Hepatocyte (in vitro differentiated cells): ENCODE results near the gene DAB2IP.

ENCODE experiments used
- EZH2 ChIP-seq: fragments of 200-600 bp; sonication (generic); IDR thresholded peaks from 2 replicates; pipeline ENCODE4 v1.6.1; 2016; ENCODE audit warnings: antibody characterized with exemption, mild to moderate bottlenecking, borderline replicate concordance
- EZH2phosphoT487 ChIP-seq: fragments of 200-600 bp; sonication (generic); IDR thresholded peaks from one replicate; pipeline ENCODE4 v1.6.1; 2018; ENCODE audit warnings: antibody characterized with exemption, mild to moderate bottlenecking, low read depth, moderate library complexity; ENCODE audit not compliant: unreplicated experiment, severe bottlenecking
- TF ChIP-seq, protein P1 (sequence below): fragments of 200-600 bp; sonication (generic); IDR thresholded peaks from 2 replicates; pipeline ENCODE4 v1.5.1; 2016; ENCODE audit warnings: antibody characterized with exemption, mild to moderate bottlenecking; ENCODE audit not compliant: poor library complexity

DNA sequence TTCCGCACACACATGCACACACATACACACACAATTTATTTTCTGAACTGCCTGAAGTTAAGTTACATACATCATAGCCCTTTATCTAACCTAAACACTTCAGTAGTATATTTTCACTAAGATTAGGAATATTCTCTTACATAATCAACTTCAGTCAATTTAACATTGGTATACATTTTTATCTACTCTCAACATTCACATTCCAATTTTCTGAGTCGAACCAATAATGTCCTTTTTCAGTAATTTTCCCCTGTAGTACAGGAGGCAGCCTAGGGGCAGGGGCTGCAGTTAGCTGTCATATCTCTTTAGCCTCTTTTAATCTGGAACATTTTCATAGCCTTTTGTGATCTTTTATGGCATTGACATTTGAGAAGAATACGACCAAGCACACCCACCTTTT is 150.1 kb downstream of the DAB2IP start:
- TF ChIP-seq, protein P1, sequence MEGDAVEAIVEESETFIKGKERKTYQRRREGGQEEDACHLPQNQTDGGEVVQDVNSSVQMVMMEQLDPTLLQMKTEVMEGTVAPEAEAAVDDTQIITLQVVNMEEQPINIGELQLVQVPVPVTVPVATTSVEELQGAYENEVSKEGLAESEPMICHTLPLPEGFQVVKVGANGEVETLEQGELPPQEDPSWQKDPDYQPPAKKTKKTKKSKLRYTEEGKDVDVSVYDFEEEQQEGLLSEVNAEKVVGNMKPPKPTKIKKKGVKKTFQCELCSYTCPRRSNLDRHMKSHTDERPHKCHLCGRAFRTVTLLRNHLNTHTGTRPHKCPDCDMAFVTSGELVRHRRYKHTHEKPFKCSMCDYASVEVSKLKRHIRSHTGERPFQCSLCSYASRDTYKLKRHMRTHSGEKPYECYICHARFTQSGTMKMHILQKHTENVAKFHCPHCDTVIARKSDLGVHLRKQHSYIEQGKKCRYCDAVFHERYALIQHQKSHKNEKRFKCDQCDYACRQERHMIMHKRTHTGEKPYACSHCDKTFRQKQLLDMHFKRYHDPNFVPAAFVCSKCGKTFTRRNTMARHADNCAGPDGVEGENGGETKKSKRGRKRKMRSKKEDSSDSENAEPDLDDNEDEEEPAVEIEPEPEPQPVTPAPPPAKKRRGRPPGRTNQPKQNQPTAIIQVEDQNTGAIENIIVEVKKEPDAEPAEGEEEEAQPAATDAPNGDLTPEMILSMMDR = no peak
- TF ChIP-seq EZH2 (no peak), EZH2phosphoT487 (no peak)
